ENCODE results near the gene INTS4. TPM values are rescaled to one million over a fixed set of nuclear protein-coding genes. Genes with fewer than 3 reads are reported as not detected.
"Not testable (repeated sequence)": the region's sequence is repeated elsewhere in the genome, so short reads cannot be mapped to it uniquely, and the experiment has no call there.

The INTS4 gene
- total RNA-seq, 1 experiment from 2014 or later: 26.5 TPM

GRCh38 chr11:77878247-77878646 lies 116.2 kb downstream of the INTS4 start:
- DNase-seq (ENCODE audit: low spot score): peak; percentile 66

DNA sequence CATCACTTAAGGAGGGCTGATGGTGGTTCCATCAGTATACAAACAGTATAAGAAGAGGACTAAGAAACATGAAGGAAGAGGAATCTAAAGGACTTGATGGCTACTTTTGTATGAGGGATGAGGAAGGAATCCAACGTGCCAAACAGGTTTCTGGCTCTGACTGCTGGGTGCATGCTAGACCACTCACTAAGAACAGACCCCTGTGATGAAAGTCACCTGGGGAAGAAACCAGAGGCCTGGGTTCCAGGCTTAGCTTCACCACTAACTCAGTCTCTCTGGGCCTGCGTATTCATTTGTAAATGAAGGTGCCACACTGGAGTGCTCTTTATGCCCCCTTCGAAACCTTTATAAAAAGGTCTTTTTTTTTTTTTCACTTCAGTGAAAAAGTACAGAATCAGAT lies 118.4 kb downstream of the INTS4 start:
- DNase-seq (ENCODE audit: low spot score): no peak

GRCh38 chr11:77874206-77874605 lies 120.3 kb downstream of the INTS4 start:
- DNase-seq (ENCODE audit: low spot score): no peak

DNA sequence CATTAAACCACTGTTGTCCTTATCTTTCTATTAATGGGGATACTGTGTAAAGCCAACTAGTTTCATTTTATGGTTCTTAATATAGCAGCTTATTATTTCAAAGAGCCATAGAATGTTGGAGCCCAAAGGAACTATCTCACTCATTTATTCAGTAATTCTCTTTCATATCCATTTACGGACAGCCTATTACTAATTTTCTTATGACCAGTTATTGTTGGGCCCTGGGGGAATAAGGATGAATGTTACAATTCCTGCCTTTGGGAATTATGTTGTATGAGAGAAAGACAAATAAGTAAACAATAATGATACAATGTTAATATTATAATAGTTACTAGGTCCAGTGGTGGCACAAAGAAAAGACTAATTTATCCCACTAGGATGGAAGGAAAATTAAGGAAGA lies 121.1 kb downstream of the INTS4 start:
- DNase-seq (ENCODE audit: low spot score): no peak

GRCh38 chr11:77871855-77872254 lies 122.6 kb downstream of the INTS4 start:
- no peak for DNase-seq (ENCODE audit: low spot score)

GRCh38 chr11:77868744-77869143 lies 125.7 kb downstream of the INTS4 start:
- DNase-seq (ENCODE audit: low spot score): no peak

DNA sequence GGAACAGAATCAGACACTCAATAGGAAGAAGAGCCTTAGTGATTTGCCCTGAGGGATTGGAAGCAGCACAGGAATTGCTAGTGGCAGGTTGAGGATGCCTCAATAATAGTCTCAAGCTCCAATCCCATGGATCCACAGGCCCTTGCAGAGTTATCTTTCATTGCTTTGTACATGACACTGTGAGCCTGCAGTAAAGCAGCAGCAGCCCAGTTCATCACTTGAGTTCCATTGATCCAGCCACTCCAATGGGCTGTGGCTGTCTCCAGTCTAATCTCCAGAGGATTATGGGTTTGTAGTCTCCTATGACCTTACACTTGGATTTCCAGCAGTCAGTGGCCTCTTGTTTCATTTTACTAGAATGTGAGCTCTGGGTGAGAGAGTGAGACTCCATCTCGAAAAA lies 128.1 kb downstream of the INTS4 start:
- DNase-seq (ENCODE audit: low spot score): no peak

DNA sequence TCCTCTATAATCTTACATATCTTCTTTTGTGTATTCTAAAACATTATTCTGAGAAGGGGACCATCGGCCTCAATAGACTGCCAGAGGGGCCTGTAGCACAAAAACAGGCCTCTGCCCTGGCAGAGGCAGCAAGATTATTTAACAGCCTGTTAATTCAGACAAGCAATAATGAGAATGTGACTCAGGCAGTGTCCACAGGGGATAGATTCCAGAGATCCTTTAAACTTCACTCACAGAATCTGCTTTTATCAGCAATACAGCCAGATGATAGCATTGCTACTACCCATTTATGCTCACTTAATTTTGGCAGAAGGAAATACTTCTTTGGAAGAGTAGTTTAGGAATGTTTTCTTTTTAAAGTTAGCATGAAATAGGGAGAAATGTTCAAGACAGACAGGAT lies 128.7 kb downstream of the INTS4 start:
- no peak for DNase-seq (ENCODE audit: low spot score)

DNA sequence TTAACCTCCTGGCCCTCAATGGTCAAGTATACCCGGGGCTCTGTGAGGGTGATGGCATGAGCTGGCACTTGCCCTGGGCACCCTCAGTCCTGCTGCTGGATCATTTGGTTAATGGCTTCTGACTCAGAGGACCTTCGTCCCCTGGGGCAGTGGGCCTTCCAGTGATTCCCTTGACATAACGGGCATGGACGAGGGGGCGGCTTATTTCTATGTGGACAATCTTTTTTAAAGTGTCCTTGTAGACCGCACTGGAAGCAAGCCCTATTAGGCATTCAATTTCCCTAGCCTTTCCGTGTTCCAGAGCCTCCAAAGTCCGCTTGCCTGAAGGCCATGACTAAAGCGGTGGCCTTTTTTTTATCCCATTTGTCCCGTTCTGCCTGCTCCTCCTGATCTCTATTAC lies 133.0 kb downstream of the INTS4 start:
- not testable (repeated sequence) for DNase-seq (ENCODE audit: low spot score)

DNA sequence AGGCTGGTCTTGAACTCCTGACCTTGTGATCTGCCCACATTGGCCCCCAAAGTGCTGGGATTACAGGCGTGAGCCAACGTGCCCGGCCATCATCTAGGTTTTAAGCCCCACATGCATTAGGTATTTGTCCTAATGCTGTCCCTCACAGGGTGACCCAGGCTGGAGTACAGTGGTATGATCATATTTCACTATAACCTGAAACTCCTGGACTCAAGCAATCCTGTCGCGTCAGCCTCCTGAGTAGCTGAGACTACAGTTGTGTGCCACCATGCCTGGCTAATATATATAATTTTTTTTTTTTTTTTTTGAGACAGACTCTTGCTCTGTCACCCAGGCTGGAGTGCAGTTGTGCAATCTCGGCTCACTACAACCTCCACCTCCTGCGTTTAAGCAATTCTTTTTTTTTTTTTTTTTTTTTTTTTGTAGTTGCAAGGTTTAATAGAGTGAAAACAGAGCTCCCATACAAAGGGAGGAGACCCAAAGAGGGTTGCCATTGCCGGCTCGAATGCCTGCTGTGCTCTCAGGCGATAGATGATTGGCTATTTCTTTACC lies 136.5 kb downstream of the INTS4 start:
- not testable (repeated sequence) for DNase-seq (ENCODE audit: low spot score)

- DNase-seq (ENCODE audit: low spot score): no peak
Observed at GRCh38 chr11:77854838-77855237, 139.6 kb downstream of the INTS4 start.

DNA sequence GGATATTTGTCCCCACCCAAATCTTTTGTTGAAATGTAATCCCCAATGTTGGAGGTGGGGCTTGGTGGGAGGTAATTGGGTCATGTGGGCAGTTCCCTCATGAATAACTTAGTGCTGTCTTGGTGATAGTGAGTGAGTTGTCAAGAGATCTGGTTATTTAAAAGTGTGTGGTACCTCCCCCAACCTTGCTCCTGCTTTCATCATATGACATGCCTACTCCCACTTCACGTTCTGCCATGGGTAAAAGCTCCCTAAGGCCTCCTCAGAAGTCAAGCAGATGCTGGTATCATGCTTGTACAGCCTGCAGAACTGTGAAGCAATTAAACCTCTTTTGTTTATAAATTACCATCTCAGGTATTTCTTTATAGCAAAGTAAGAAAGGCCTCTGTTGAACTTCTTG lies 143.0 kb downstream of the INTS4 start:
- no peak for DNase-seq (ENCODE audit: low spot score)

- DNase-seq (ENCODE audit: low spot score): not testable (repeated sequence)
Observed at GRCh38 chr11:77843700-77844099, 150.8 kb downstream of the INTS4 start.

DNA sequence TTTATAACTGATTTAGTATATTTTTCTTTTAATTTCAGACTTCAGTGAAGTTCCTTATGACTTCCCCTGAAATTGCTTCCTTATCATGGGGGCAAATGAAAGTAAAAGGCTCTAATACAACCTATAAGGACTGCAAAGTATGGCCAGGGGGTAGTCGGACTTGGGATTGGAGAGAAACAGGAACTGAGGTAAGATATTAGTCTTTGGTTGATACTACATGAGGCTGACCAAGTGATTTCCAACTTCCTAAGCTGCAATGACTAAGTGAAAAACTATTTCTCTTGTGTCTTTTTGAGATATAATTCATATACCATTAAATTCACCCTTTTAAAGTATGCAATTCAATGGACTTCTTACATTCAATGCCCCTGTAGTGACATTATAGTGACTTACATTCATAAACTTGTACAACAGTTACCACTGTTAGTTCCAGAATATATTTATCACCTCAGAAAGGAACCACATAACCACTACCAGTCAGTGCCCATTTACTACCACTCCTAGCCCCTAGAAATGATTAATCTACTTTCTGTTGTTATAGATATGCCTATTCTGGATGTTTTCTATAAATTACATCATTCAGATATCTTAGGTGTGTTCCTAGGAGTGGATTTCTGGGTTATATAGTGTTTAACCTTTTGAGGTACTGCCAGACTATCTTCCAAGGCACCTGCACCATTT lies 151.9 kb downstream of the INTS4 start:
- DNase-seq (ENCODE audit: low spot score): peak; percentile 59

- no peak for DNase-seq (ENCODE audit: low spot score)
Observed at GRCh38 chr11:77833302-77833701, 161.2 kb downstream of the INTS4 start.

- DNase-seq (ENCODE audit: low spot score): no peak
Observed at GRCh38 chr11:77828926-77829325, 165.5 kb downstream of the INTS4 start.

Other genes starting within 250 kb of the INTS4 start
- gene RSF1, start 173.9 kb downstream of the INTS4 start, total RNA-seq (2014; rRNA removed; shearing (Covaris generic)): 29.2 and 55.5 TPM in 2 replicates
- 37.7 and 39.6 TPM in 2 replicates for gene AAMDC, start 173.5 kb downstream of the INTS4 start, total RNA-seq (2014; rRNA removed; shearing (Covaris generic))
- 0.09 TPM in 1 of 2 replicates, not detected in the other for gene KCTD14, start 28.6 kb upstream of the INTS4 start, total RNA-seq (2014; rRNA removed; shearing (Covaris generic))
- gene THRSP, start 69.2 kb upstream of the INTS4 start, total RNA-seq (2014; rRNA removed; shearing (Covaris generic)): not detected in 2 replicates
- gene NDUFC2, start 85.2 kb upstream of the INTS4 start, total RNA-seq (2014; rRNA removed; shearing (Covaris generic)): 174 and 231 TPM in 2 replicates
- gene ALG8, start 145.0 kb upstream of the INTS4 start, total RNA-seq (2014; rRNA removed; shearing (Covaris generic)): 82.7 and 164 TPM in 2 replicates
- gene KCTD21, start 194.0 kb upstream of the INTS4 start, total RNA-seq (2014; rRNA removed; shearing (Covaris generic)): 4.8 and 5.2 TPM in 2 replicates
- 4.6 and 5.8 TPM in 2 replicates for gene USP35, start 194.3 kb upstream of the INTS4 start, total RNA-seq (2014; rRNA removed; shearing (Covaris generic))

Measured in A172 (cell line).